NCI-H226 (cell line): ENCODE measurements around the gene CRISP3.
"Not testable (repeated sequence)": the region's sequence is repeated elsewhere in the genome, so short reads cannot be mapped to it uniquely, and the experiment has no call there.

ENCODE experiments used
- DNase-seq: peaks from one replicate; pipeline ENCODE4 v3.0.0-alpha.2; 2015

Gene CRISP3

GRCh38 chr6:49744259-49744658 is at the start of gene CRISP3:
TSS of gene CRISP3 (minus strand) at chr6:49744388. CDS start at chr6:49744367, 21 bp downstream.
- DNase-seq: no peak

GRCh38 chr6:49790341-49790740 is 46.2 kb upstream of the CRISP3 start:
- no peak for DNase-seq

- peak; percentile 57 for DNase-seq
These were observed 43.0 kb upstream of the CRISP3 start, which contains the start of gene PGK2 for GRCh38 chr6:49787176-49787575. TSS of gene PGK2 (minus strand) at chr6:49787285. CDS start at chr6:49787187, 98 bp downstream.

GRCh38 chr6:49784272-49784671 is 40.1 kb upstream of the CRISP3 start:
- DNase-seq: no peak

GRCh38 chr6:49782725-49783124 is 38.5 kb upstream of the CRISP3 start:
- no peak for DNase-seq

GRCh38 chr6:49782293-49782692 is 38.1 kb upstream of the CRISP3 start:
- DNase-seq: no peak

- DNase-seq: no peak
These were observed 32.3 kb upstream of the CRISP3 start for GRCh38 chr6:49776444-49776843.

GRCh38 chr6:49775043-49775442 is 30.9 kb upstream of the CRISP3 start:
- DNase-seq: no peak

GRCh38 chr6:49772285-49772684 is 28.1 kb upstream of the CRISP3 start:
- peak; percentile 85 for DNase-seq

GRCh38 chr6:49766762-49767161 is 22.6 kb upstream of the CRISP3 start:
- DNase-seq: peak; percentile 9

- no peak for DNase-seq
These were observed 20.5 kb upstream of the CRISP3 start for GRCh38 chr6:49764571-49765236.

- DNase-seq: no peak
These were observed 759 bp downstream of the CRISP3 start for GRCh38 chr6:49743429-49743828.

- no peak for DNase-seq
These were observed 4.8 kb downstream of the CRISP3 start for GRCh38 chr6:49739423-49739822.

GRCh38 chr6:49736017-49736508 is 8.1 kb downstream of the CRISP3 start:
- no peak for DNase-seq

GRCh38 chr6:49733680-49734079 is 10.5 kb downstream of the CRISP3 start:
- no peak for DNase-seq

GRCh38 chr6:49732781-49733180 is 11.4 kb downstream of the CRISP3 start:
- DNase-seq: no peak

- no peak for DNase-seq
These were observed 13.9 kb downstream of the CRISP3 start for GRCh38 chr6:49730251-49730650.

GRCh38 chr6:49723917-49724316 is 20.3 kb downstream of the CRISP3 start:
- DNase-seq: not testable (repeated sequence)

- no peak for DNase-seq
These were observed 22.9 kb downstream of the CRISP3 start for GRCh38 chr6:49721297-49721696.

- DNase-seq: no peak
These were observed 23.8 kb downstream of the CRISP3 start for GRCh38 chr6:49720372-49720771.

- no peak for DNase-seq
These were observed 30.8 kb downstream of the CRISP3 start, which contains the start of gene CRISP2 for GRCh38 chr6:49713346-49713745. TSS of gene CRISP2 (minus strand) at chr6:49713543. CDS start at chr6:49709196, 4,347 bp downstream.

- no peak for DNase-seq
These were observed 45.7 kb downstream of the CRISP3 start for GRCh38 chr6:49698478-49698877.

- DNase-seq: no peak
These were observed 50.7 kb downstream of the CRISP3 start for GRCh38 chr6:49693512-49693911.

- no peak for DNase-seq
These were observed 51.7 kb downstream of the CRISP3 start for GRCh38 chr6:49692534-49692933.
